Neuronal stem cell (in vitro differentiated cells): ENCODE results near the gene KCNAB1.
"Not testable (repeated sequence)": the region's sequence is repeated elsewhere in the genome, so short reads cannot be mapped to it uniquely, and the experiment has no call there.

Source experiments
- DNase-seq: peaks from one replicate; pipeline ENCODE4 v3.0.0-alpha.2; 2013; ENCODE audit warnings: low spot score
- H2AFZ ChIP-seq: one replicate; pipeline ENCODE4 v1.6.1; 2013; ENCODE audit warnings: mild to moderate bottlenecking, low read length, inconsistent platforms
- H2AK5ac ChIP-seq: 2 replicates; pipeline ENCODE4 v1.6.1; 2013; ENCODE audit warnings: low read depth, mild to moderate bottlenecking, inconsistent platforms, low read length, moderate library complexity, mixed read lengths
- H2BK120ac ChIP-seq: 2 replicates; pipeline ENCODE4 v1.6.1; 2013; ENCODE audit warnings: low read depth, mild to moderate bottlenecking, inconsistent platforms, low read length, moderate library complexity, mixed read lengths
- H2BK12ac ChIP-seq: one replicate; pipeline ENCODE4 v1.6.1; 2013; ENCODE audit warnings: low read length, inconsistent platforms
- H2BK15ac ChIP-seq: 2 replicates; pipeline ENCODE4 v1.6.1; 2013; ENCODE audit warnings: mild to moderate bottlenecking, low read length, inconsistent platforms, mixed read lengths
- H2BK5ac ChIP-seq: one replicate; pipeline ENCODE4 v1.6.1; 2013; ENCODE audit warnings: inconsistent platforms, mild to moderate bottlenecking, low read length, moderate library complexity
- H3K14ac ChIP-seq: one replicate; pipeline ENCODE4 v1.6.1; 2013; ENCODE audit warnings: low read length, inconsistent platforms
- H3K18ac ChIP-seq: 2 replicates; pipeline ENCODE4 v1.6.1; 2013; ENCODE audit warnings: low read length, inconsistent platforms
- H3K23ac ChIP-seq: 2 replicates; pipeline ENCODE4 v1.6.1; 2013; ENCODE audit warnings: low read depth, mild to moderate bottlenecking, mixed read lengths, low read length, inconsistent platforms; ENCODE audit not compliant: poor library complexity
- H3K27ac ChIP-seq: replicated peaks from 3 replicates; pipeline ENCODE4 v1.5.1; 2013; ENCODE audit warnings: low read length, inconsistent platforms
- H3K27me3 ChIP-seq, 3 experiments: 2 replicates each; pipeline ENCODE4 v1.6.1; 2013; ENCODE audit warnings: low read length in 3 of 3, mild to moderate bottlenecking in 2 of 3, inconsistent platforms in 1 of 3, low read depth in 1 of 3, mixed read lengths in 1 of 3, moderate library complexity in 1 of 3; ENCODE audit not compliant: control insufficient read depth in 3 of 3, insufficient read depth in 3 of 3
- H3K36me3 ChIP-seq, 2 donors: replicated peaks in 1 of 2; 2 replicates each; pipeline ENCODE4 v1.6.1; 2013; ENCODE audit warnings: low read length in 2 of 2; ENCODE audit not compliant: control insufficient read depth in 2 of 2, insufficient read depth in 2 of 2
- H3K4ac ChIP-seq: 2 replicates; pipeline ENCODE4 v1.6.1; 2013; ENCODE audit warnings: inconsistent platforms, mild to moderate bottlenecking, low read length, moderate library complexity
- H3K4me1 ChIP-seq, 2 donors: 1 replicate in 1 of 2; 2 replicates in 1 of 2; pipeline ENCODE4 v1.6.1; 2013; ENCODE audit warnings: low read length in 2 of 2, low read depth in 1 of 2; ENCODE audit not compliant: control insufficient read depth in 2 of 2, insufficient read depth in 1 of 2
- H3K4me2 ChIP-seq: one replicate; pipeline ENCODE4 v1.6.1; 2013; ENCODE audit warnings: mild to moderate bottlenecking, low read length, inconsistent platforms; ENCODE audit not compliant: insufficient read depth, poor library complexity, severe bottlenecking
- H3K4me3 ChIP-seq, 2 donors: 2 replicates each; pipeline ENCODE4 v1.5.1; 2013; ENCODE audit warnings: low read length in 2 of 2, mild to moderate bottlenecking in 2 of 2, inconsistent platforms in 1 of 2, moderate library complexity in 1 of 2
- H3K79me1 ChIP-seq: one replicate; pipeline ENCODE4 v1.6.1; 2013; ENCODE audit warnings: low read depth, mild to moderate bottlenecking, inconsistent platforms, low read length, moderate library complexity
- H3K9ac ChIP-seq: one replicate; pipeline ENCODE4 v1.6.1; 2013; ENCODE audit warnings: mild to moderate bottlenecking, low read depth, low read length, inconsistent platforms; ENCODE audit not compliant: poor library complexity
- H3K9me3 ChIP-seq, 2 donors: replicated peaks in 1 of 2; 2 replicates each; pipeline versions ENCODE3 to v1.6.1; 2013; ENCODE audit warnings: low read length in 2 of 2, mild to moderate bottlenecking in 2 of 2, inconsistent platforms in 1 of 2, low read depth in 1 of 2, mixed read lengths in 1 of 2, moderate library complexity in 1 of 2; ENCODE audit not compliant: control insufficient read depth in 2 of 2, insufficient read depth in 1 of 2
- H4K8ac ChIP-seq: one replicate; pipeline ENCODE4 v1.6.1; 2013; ENCODE audit warnings: low read depth, mild to moderate bottlenecking, inconsistent platforms, low read length, moderate library complexity
- H4K91ac ChIP-seq: one replicate; pipeline ENCODE4 v1.6.1; 2013; ENCODE audit warnings: low read length, low read depth, mild to moderate bottlenecking, inconsistent platforms; ENCODE audit not compliant: poor library complexity
- WGBS, 2 donors: extraction: QIAGEN DNeasy Blood & Tissue Kit; methylation state at CpG; one replicate each; pipeline ENCODE4 v1.1.7; 2013; ENCODE audit warnings: missing lambda C conversion rate in 2 of 2, mixed read lengths in 1 of 2; ENCODE audit not compliant: insufficient read length in 2 of 2, insufficient replicate concordance in 1 of 2; ENCODE audit errors: extremely low coverage in 2 of 2; 5-methylcytosine and 5-hydroxymethylcytosine counted together

Gene KCNAB1

DNA sequence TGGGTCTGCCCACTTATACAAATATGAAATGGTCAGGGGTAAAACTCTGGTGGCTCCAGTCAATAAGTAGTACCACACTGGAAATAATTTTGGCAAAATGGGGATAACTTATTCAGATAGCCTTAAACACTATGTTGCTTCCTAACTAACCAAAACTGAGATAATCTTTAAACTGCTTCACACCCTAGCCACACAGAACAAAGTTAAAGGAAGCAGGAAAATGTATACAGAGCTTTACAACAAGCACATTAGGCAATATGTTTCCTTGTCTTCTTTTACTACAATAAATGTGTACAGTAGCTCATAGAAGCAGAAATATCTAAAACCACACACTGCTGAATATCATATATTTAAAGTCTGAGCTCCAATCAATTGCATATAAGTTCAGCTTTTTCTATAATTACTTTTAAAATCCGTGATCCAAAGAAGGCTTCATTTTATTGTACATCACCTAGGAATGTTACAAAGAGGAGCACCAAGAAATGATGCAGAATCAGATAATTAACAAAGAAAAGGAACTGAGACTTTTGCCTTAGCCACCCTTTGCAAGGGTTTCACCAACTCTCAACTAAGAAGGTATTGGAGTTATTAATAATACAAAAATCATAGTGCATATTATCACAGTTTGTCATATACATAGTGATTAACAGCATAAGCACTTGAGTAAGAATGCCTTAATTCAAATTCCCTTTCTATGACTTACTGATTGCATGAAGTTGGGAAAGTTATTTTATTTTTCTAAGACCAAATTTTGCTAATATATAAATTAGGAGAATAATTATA lies 443.7 kb downstream of the KCNAB1 start:
- Histone ChIP-seq H3K18ac (no peak overlapping the region), H3K4me2 (no peak overlapping the region), H3K36me3 (no peaks in the 10 kb centered on the region), H3K23ac (no peak overlapping the region), H3K27ac (no peak overlapping the region), H3K4me1 (no peaks in the 10 kb centered on the region), H3K4ac (no peak overlapping the region), H3K14ac (no peak overlapping the region), H3K9me3 (no peaks in the 10 kb centered on the region), H2BK15ac (no peak overlapping the region), H3K4me3 (no peak overlapping the region), H3K79me1 (no peaks in the 10 kb centered on the region), H3K27me3 (peaks cover 0 to 4% (median 0%) of the 10 kb centered on the region in 3 experiments), H4K8ac (no peak overlapping the region), H2AK5ac (no peak overlapping the region), H2BK5ac (no peak overlapping the region), H2BK12ac (no peak overlapping the region), H4K91ac (no peak overlapping the region), H2AFZ (no peak overlapping the region), H2BK120ac (no peak overlapping the region), H3K9ac (no peak overlapping the region)
- DNase-seq, result no peak
- WGBS, 2 donors, result no CpG with 5 or more reads among the region's 1 CpG

DNA sequence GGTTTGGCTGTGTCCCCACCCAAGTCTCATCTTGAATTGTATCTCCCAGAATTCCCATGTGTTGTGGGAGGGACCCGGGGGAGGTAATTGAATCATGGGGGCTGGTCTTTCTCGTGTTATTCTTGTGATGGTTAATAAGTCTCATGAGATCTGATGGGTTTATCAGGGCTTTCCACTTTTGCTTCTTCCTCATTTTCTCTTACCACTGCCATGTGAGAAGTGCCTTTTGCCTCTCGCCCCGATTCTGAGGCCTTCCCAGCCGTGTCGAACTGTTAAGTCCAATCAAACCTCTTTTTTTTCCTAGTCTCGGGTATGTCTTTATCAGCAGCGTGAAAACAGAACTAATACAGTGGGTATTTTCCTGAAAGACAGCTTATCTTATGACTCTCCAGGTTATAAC lies 448.6 kb downstream of the KCNAB1 start:
- not testable (repeated sequence) for H2BK120ac ChIP-seq, H4K8ac ChIP-seq, H2BK12ac ChIP-seq, H3K36me3 ChIP-seq, H3K9ac ChIP-seq, H3K4me3 ChIP-seq, H2BK15ac ChIP-seq, H3K18ac ChIP-seq, H2AK5ac ChIP-seq, H2BK5ac ChIP-seq, H2AFZ ChIP-seq, DNase-seq, H3K79me1 ChIP-seq, H3K4me2 ChIP-seq, H4K91ac ChIP-seq, H3K9me3 ChIP-seq, H3K4me1 ChIP-seq, H3K14ac ChIP-seq, H3K4ac ChIP-seq, H3K23ac ChIP-seq, H3K27ac ChIP-seq
- WGBS, 2 donors, result no CpG with 5 or more reads among the region's 8 CpGs
- H3K27me3 ChIP-seq, result peaks cover 0 to 13% (median 0%) of the 10 kb centered on the region in 3 experiments

- H3K79me1 ChIP-seq, DNase-seq, H4K91ac ChIP-seq, H3K23ac ChIP-seq, H3K36me3 ChIP-seq, H3K9me3 ChIP-seq, H3K14ac ChIP-seq, H2AFZ ChIP-seq, H4K8ac ChIP-seq, H3K4me2 ChIP-seq, H2AK5ac ChIP-seq, H3K4me1 ChIP-seq, H2BK120ac ChIP-seq, H3K27ac ChIP-seq, H2BK12ac ChIP-seq, H3K4ac ChIP-seq, H3K4me3 ChIP-seq, H3K9ac ChIP-seq, H2BK5ac ChIP-seq, H2BK15ac ChIP-seq, H3K18ac ChIP-seq: not testable (repeated sequence)
- H3K27me3 ChIP-seq, result peaks cover 0 to 12% (median 0%) of the 10 kb centered on the region in 3 experiments
- no CpG with 5 or more reads among the region's 4 CpGs for WGBS, 2 donors
These were observed 449.5 kb downstream of the KCNAB1 start for GRCh38 chr3:156569881-156570280.

GRCh38 chr3:156575641-156576040 lies 455.3 kb downstream of the KCNAB1 start:
- Histone ChIP-seq H3K79me1 (no peaks in the 10 kb centered on the region), H3K9me3 (no peaks in the 10 kb centered on the region), H3K27me3 (peaks cover 0 to 12% (median 0%) of the 10 kb centered on the region in 3 experiments), H2BK15ac (no peak overlapping the region), H2AK5ac (no peak overlapping the region), H3K18ac (no peak overlapping the region), H3K4me2 (no peak overlapping the region), H3K27ac (no peak overlapping the region), H3K4me3 (no peak overlapping the region), H3K23ac (no peak overlapping the region), H3K9ac (no peak overlapping the region), H3K36me3 (no peaks in the 10 kb centered on the region), H3K4me1 (no peaks in the 10 kb centered on the region), H4K8ac (no peak overlapping the region), H2BK5ac (no peak overlapping the region), H3K14ac (no peak overlapping the region), H2BK12ac (no peak overlapping the region), H3K4ac (no peak overlapping the region), H4K91ac (no peak overlapping the region), H2BK120ac (no peak overlapping the region), H2AFZ (no peak overlapping the region)
- DNase-seq, result no peak
- no CpG with 5 or more reads among the region's 3 CpGs for WGBS, 2 donors
